ENCODE results near the gene TBC1D1. TPM values are rescaled to one million over a fixed set of nuclear protein-coding genes. Genes with fewer than 3 reads are reported as not detected.
A peak's percentile ranks its signal among the peaks of the same experiment; 100 is the strongest.

Gene TBC1D1
- total RNA-seq, 1 donor from 2014 or later, result 78.9 TPM

DNA sequence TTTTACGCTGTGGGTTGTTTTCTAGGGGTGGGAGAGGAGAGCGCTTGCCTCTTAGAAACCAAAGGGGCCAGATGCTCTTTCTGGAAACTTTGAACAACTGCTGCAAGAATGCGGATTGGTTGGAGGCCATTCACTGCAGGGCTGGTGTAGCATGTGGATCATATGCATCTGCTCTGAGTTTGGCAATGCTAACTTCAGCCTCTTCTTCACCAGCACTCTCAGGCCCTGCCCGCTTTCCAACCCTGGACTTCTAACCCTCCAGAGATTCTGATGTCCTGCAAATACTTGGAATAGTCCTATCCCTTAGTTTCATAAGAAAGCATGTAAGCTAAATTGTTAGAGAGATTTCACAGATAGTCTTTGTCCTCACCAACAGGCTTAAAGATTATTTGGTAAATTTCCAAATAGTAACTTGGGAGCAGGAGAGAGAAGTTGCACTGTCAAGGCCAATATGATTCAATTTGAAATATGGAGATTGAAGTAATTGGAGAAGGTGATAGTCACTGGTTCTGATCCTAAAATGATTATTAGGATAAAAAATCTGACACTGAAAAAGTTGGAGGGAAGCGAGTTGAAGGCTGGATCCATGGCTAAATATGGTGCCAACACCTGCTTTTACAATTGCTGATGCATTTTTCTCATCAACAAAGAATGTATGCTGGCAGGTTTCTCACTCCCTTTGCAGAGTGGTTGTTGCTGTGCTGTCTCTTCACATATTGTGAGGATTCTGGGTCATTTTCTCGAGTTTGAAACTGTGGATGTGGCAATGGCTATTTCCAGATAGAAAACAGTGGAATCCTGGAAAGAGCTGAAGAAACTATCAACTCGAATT, 279.7 kb downstream of the TBC1D1 start:
- no peak for TF ChIP-seq CTCF (IDR thresholded peaks at IDR 0.05; ENCODE audit: unreplicated experiment)
- Mint-ChIP-seq H3K27ac (peak overlapping the region; percentile 63), H3K27me3 (ENCODE audit: low read depth) (no peaks in the 10 kb centered on the region)

GRCh38 chr4:38172078-38172477, 281.2 kb downstream of the TBC1D1 start:
- H3K4me1 Mint-ChIP-seq, result peaks cover 23% of the 10 kb centered on the region
- H3K9me3 Mint-ChIP-seq, result no peaks in the 10 kb centered on the region
- no peak for TF ChIP-seq CTCF (IDR thresholded peaks at IDR 0.05; ENCODE audit: unreplicated experiment)
- no peaks in the 10 kb centered on the region for H3K36me3 Mint-ChIP-seq
- no peak for DNase-seq (ENCODE audit: low spot score in 2 of 2, unreplicated experiment in 2 of 2)
- no peak overlapping the region for H3K27ac Mint-ChIP-seq
- H3K4me3 Mint-ChIP-seq, result no peak overlapping the region
- H3K27me3 Mint-ChIP-seq (ENCODE audit: low read depth), result no peaks in the 10 kb centered on the region

More for the DNA sequence above, 279.7 kb downstream of the TBC1D1 start:
- H3K36me3 Mint-ChIP-seq, result no peaks in the 10 kb centered on the region
- peaks cover 1% of the 10 kb centered on the region for H3K9me3 Mint-ChIP-seq
- no peak overlapping the region for H3K4me3 Mint-ChIP-seq
- no peak for DNase-seq (ENCODE audit: low spot score in 2 of 2, unreplicated experiment in 2 of 2)
- peaks cover 28% of the 10 kb centered on the region for H3K4me1 Mint-ChIP-seq

- H3K9me3 Mint-ChIP-seq, result no peaks in the 10 kb centered on the region
- TF ChIP-seq CTCF (IDR thresholded peaks at IDR 0.05; ENCODE audit: unreplicated experiment), result no peak
Observed at GRCh38 chr4:38173935-38174518, 283.1 kb downstream of the TBC1D1 start.

DNA sequence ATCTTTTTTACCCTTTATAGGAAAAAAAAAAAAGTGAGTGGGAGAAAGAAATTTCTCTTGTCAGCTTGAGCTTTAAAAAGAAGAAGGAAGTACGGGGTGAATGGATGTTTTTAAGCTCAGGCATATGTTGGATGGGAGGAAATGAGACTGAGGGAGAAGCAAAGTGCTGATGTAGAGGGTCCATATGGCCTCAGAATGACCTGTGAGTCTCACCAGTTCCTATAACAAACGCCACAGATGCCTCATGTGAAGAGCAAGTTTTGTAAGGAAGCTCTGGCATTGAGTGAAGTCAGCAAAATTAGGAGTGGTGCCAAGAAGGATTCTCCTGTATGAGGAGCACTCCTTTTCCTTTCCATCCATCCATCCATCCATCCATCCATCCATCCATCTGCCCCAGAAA, 283.9 kb downstream of the TBC1D1 start:
- no peak for TF ChIP-seq CTCF (IDR thresholded peaks at IDR 0.05; ENCODE audit: unreplicated experiment)
- DNase-seq (ENCODE audit: low spot score in 2 of 2, unreplicated experiment in 2 of 2), result no peak
- H3K9me3 Mint-ChIP-seq, result no peaks in the 10 kb centered on the region
- no peaks in the 10 kb centered on the region for H3K27me3 Mint-ChIP-seq (ENCODE audit: low read depth)
- no peaks in the 10 kb centered on the region for H3K36me3 Mint-ChIP-seq
- peak overlapping the region; percentile 82 for H3K27ac Mint-ChIP-seq
- no peak overlapping the region for H3K4me3 Mint-ChIP-seq
- H3K4me1 Mint-ChIP-seq, result peaks cover 30% of the 10 kb centered on the region

More at GRCh38 chr4:38173935-38174518, 283.1 kb downstream of the TBC1D1 start:
- no peak for DNase-seq (ENCODE audit: low spot score in 2 of 2, unreplicated experiment in 2 of 2)
- Mint-ChIP-seq H3K36me3 (no peaks in the 10 kb centered on the region), H3K4me1 (peaks cover 28% of the 10 kb centered on the region), H3K4me3 (no peak overlapping the region), H3K27me3 (ENCODE audit: low read depth) (no peaks in the 10 kb centered on the region), H3K27ac (peak overlapping the region; percentile 82)

- H3K9me3 Mint-ChIP-seq, result peaks cover 3% of the 10 kb centered on the region
- no peak for DNase-seq (ENCODE audit: low spot score in 2 of 2, unreplicated experiment in 2 of 2)
- H3K4me1 Mint-ChIP-seq, result peaks cover 32% of the 10 kb centered on the region
- H3K36me3 Mint-ChIP-seq, result no peaks in the 10 kb centered on the region
- H3K27me3 Mint-ChIP-seq (ENCODE audit: low read depth), result no peaks in the 10 kb centered on the region
- TF ChIP-seq CTCF (IDR thresholded peaks at IDR 0.05; ENCODE audit: unreplicated experiment), result no peak
- no peak overlapping the region for H3K4me3 Mint-ChIP-seq
- no peak overlapping the region for H3K27ac Mint-ChIP-seq
Observed at GRCh38 chr4:38176165-38176564, 285.3 kb downstream of the TBC1D1 start.

Measured in mesothelial cell of epicardium (in vitro differentiated cells).